ENCODE measurements around the gene BGLAP. TPM values are rescaled to one million over a fixed set of nuclear protein-coding genes. Genes with fewer than 3 reads are reported as not detected.
A peak's percentile ranks its signal among the peaks of the same experiment; 100 is the strongest.
"Not testable (repeated sequence)": the region's sequence is repeated elsewhere in the genome, so short reads cannot be mapped to it uniquely, and the experiment has no call there.

The BGLAP gene
- total RNA-seq, 1 donor from 2014 or later, result 0.30 TPM

GRCh38 chr1:156211243-156211642 is 30.7 kb upstream of the BGLAP start:
- Histone ChIP-seq H3K9me3 (replicated peaks) (no peaks in the 10 kb centered on the region), H3K27ac (replicated peaks) (no peak overlapping the region), H3K36me3 (peaks cover 40% of the 10 kb centered on the region), H3K4me3 (no peak overlapping the region), H3K27me3 (ENCODE audit: low read depth) (no peaks in the 10 kb centered on the region), H3K4me1 (peaks cover 30% of the 10 kb centered on the region)
- TF ChIP-seq CTCF (IDR thresholded peaks at IDR 0.05; ENCODE audit: borderline replicate concordance), result no peak
- intact Hi-C loops (cut with micrococcal nuclease), result no loop called here
- no peak for DNase-seq

GRCh38 chr1:156212130-156212529 is 29.9 kb upstream of the BGLAP start:
- no peak for DNase-seq
- intact Hi-C loops (cut with micrococcal nuclease), result no loop called here
- peaks cover 31% of the 10 kb centered on the region for H3K4me1 ChIP-seq
- peaks cover 39% of the 10 kb centered on the region for H3K36me3 ChIP-seq
- H3K4me3 ChIP-seq, result peak overlapping the region; percentile 86
- no peak for TF ChIP-seq CTCF (IDR thresholded peaks at IDR 0.05; ENCODE audit: borderline replicate concordance)
- no peaks in the 10 kb centered on the region for H3K9me3 ChIP-seq (replicated peaks)
- H3K27me3 ChIP-seq (ENCODE audit: low read depth), result no peaks in the 10 kb centered on the region
- H3K27ac ChIP-seq (replicated peaks), result peak overlapping the region; percentile 97

GRCh38 chr1:156212833-156213643 is 28.9 kb upstream of the BGLAP start, which contains the start of gene PMF1:
TSS of gene PMF1 (plus strand) at chr1:156213007. CDS start at chr1:156213016, 9 bp downstream.
- no peaks in the 10 kb centered on the region for H3K27me3 ChIP-seq (ENCODE audit: low read depth)
- peak within 1 kb of the TSS; percentile 97 for H3K27ac ChIP-seq (replicated peaks)
- H3K4me1 ChIP-seq, result peaks cover 39% of the 10 kb centered on the region
- TF ChIP-seq CTCF (IDR thresholded peaks at IDR 0.05; ENCODE audit: borderline replicate concordance), result no peak
- intact Hi-C loops (cut with micrococcal nuclease), result no loop called here
- peak; percentile 97 for DNase-seq
- H3K9me3 ChIP-seq (replicated peaks), result no peaks in the 10 kb centered on the region
- peaks cover 35% of the 10 kb centered on the region for H3K36me3 ChIP-seq
- peak within 1 kb of the TSS; percentile 86 for H3K4me3 ChIP-seq

- peaks cover 39% of the 10 kb centered on the region for H3K4me1 ChIP-seq
- no peak for TF ChIP-seq CTCF (IDR thresholded peaks at IDR 0.05; ENCODE audit: borderline replicate concordance)
Measured at GRCh38 chr1:156213644-156213966, 28.4 kb upstream of the BGLAP start.

GRCh38 chr1:156214024-156214748 is 27.8 kb upstream of the BGLAP start:
- Histone ChIP-seq H3K36me3 (peaks cover 27% of the 10 kb centered on the region), H3K4me1 (peaks cover 39% of the 10 kb centered on the region), H3K4me3 (peak overlapping the region; percentile 86), H3K27me3 (ENCODE audit: low read depth) (no peaks in the 10 kb centered on the region), H3K9me3 (replicated peaks) (no peaks in the 10 kb centered on the region), H3K27ac (replicated peaks) (peak overlapping the region; percentile 97)
- intact Hi-C loops (cut with micrococcal nuclease), result no loop called here
- no peak for TF ChIP-seq CTCF (IDR thresholded peaks at IDR 0.05; ENCODE audit: borderline replicate concordance)
- DNase-seq, result no peak

More at GRCh38 chr1:156213644-156213966, 28.4 kb upstream of the BGLAP start:
- DNase-seq, result no peak
- H3K9me3 ChIP-seq (replicated peaks), result no peaks in the 10 kb centered on the region
- H3K36me3 ChIP-seq, result peaks cover 29% of the 10 kb centered on the region
- H3K27me3 ChIP-seq (ENCODE audit: low read depth), result no peaks in the 10 kb centered on the region
- intact Hi-C loops (cut with micrococcal nuclease), result no loop called here
- peak overlapping the region; percentile 97 for H3K27ac ChIP-seq (replicated peaks)
- peak overlapping the region; percentile 86 for H3K4me3 ChIP-seq

- H3K4me3 ChIP-seq; intact Hi-C loops (cut with micrococcal nuclease); H3K27me3 ChIP-seq (ENCODE audit: low read depth); H3K27ac ChIP-seq (replicated peaks); H3K9me3 ChIP-seq (replicated peaks); DNase-seq: not testable (repeated sequence)
- Histone ChIP-seq H3K4me1 (peaks cover 39% of the 10 kb centered on the region), H3K36me3 (peaks cover 25% of the 10 kb centered on the region)
Measured at GRCh38 chr1:156216361-156217086, 25.5 kb upstream of the BGLAP start.

Measured in left ventricle myocardium inferior (tissue), 1 donor.